Psoas muscle (tissue), 8 donors: Measurements from ENCODE around the gene OBSCN. TPM values are rescaled to one million over a fixed set of nuclear protein-coding genes. Genes with fewer than 3 reads are reported as not detected.

Experiments used
- ATAC-seq, 4 donors: fragments of 200-7000 bp; cut with Tn5 transposase; one replicate each; pipeline ENCODE4 v1.9.1; 2020; ENCODE audit warnings: moderate library complexity in 3 of 4, mild to moderate bottlenecking in 2 of 4
- DNase-seq, 2 donors: peaks; one replicate each; pipeline ENCODE4 v3.0.0-alpha.2; 2020
- H3K27ac ChIP-seq: fragments of 200-600 bp; one replicate; pipeline ENCODE4 v1.8.0; 2022
- H3K27me3 ChIP-seq, 3 donors: fragments of 200-600 bp in 1 of 3; one replicate each; pipeline versions ENCODE4 v1.6.1 to v1.8.0; 2013 to 2022; ENCODE audit warnings: low read length in 2 of 3, mild to moderate bottlenecking in 2 of 3, moderate library complexity in 1 of 3; ENCODE audit not compliant: insufficient read depth in 3 of 3
- H3K36me3 ChIP-seq, 2 donors: fragments of 200-600 bp in 1 of 2; one replicate each; pipeline versions ENCODE4 v1.6.1 to v1.8.0; 2013 to 2022; ENCODE audit warnings: low read depth in 1 of 2, mild to moderate bottlenecking in 1 of 2, moderate library complexity in 1 of 2; ENCODE audit not compliant: insufficient read depth in 1 of 2
- H3K4me1 ChIP-seq: fragments of 200-600 bp; one replicate; pipeline ENCODE4 v1.8.0; 2022
- H3K4me3 ChIP-seq: fragments of 200-600 bp; one replicate; pipeline ENCODE4 v1.8.0; 2022; ENCODE audit warnings: mild to moderate bottlenecking
- H3K9me3 ChIP-seq: fragments of 200-600 bp; one replicate; pipeline ENCODE4 v1.8.0; 2022
- WGBS, 3 donors: extraction: QIAGEN DNeasy Blood & Tissue Kit; methylation state at CpG; one replicate each; pipeline versions ENCODE4 v1.1.6 to v1.1.7; 2013; 5-methylcytosine and 5-hydroxymethylcytosine counted together
- intact Hi-C, 2 donors: fragments of 100-400 bp; cut with DNase I; formaldehyde crosslinking; loops; one replicate each; pipeline versions ENCODE4 v1.11.0 to v1.14.2; 2022
- polyA plus RNA-seq, 3 donors: library from polyadenylated mRNA; stranded (reverse); fragments of 200-250 nt; gene quantifications; one replicate each; pipeline ENCODE4 v1.2.3, GENCODE V29; 2013
- total RNA-seq, 4 donors: library from RNA; stranded (reverse); fragmentation: NEBNext Ultra II Directional in 2 of 4; extraction: Animal tissue kit (Norgen Biotek cat#: 25700) in 2 of 4; gene quantifications; one replicate each; pipeline versions ENCODE4 v1.2.1 to v1.2.4, GENCODE V29; 2021 to 2023
- TF ChIP-seq, protein P1 (sequence below): fragments of 200-600 bp; IDR thresholded peaks from one replicate; pipeline ENCODE4 v1.8.0; 2022; ENCODE audit warnings: antibody characterized with exemption
- donor health status: healthy with polysubstance abuse.
- donor health status: DM: no; HTN: no; CAD: no; lungs with moderate emphysema.
- donor health status: Bipolar disorder and iron deficiency.
- donor health status: healthy.
- donor health status: DM: yes; HTN: yes; CAD: no.
- donor health status: DM: no; HTN: no; CAD: no.
- donor health status: DM: no; HTN: no; CAD: no.
- donor health status: DM: yes; HTN: yes; CAD: no.

The OBSCN gene
- total and polyA plus RNA-seq, 7 donors, result 397 to 1,869 (median 1,061) TPM

DNA sequence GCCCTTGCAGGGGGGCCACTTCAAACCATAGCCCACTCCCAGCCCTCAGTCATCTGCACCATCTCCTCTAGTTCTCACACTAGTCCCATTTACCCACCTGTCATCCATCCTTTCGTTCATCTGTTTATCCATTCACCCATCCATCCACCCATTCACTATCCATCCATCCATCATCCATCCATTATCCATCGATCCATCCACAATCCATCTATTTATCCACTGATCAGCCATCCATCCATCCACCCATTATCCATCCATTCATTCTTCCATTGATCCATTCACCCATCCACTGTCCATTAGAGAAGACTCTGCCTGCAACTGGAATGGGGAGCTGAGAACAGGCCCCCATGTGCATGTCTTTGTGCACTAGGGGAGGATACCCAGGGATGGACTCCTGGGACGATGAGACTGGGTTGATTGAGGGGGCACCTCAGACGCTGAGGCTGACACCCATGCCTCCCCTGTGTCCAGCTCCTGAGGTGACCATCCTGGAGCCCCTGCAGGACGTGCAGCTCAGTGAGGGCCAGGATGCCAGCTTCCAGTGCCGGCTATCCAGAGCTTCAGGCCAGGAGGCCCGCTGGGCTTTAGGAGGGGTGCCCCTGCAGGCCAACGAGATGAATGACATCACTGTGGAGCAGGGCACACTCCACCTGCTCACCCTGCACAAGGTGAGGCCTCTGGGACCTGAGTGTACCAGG, 100.9 kb downstream of the OBSCN start:
- DNase-seq (peak in 1 of 2 donors; percentile 53), ATAC-seq (peak in 2 of 4 donors; percentile 0 to 2)
- intact Hi-C loops, result no loop called here
- Histone ChIP-seq H3K4me3 (no peak overlapping the region), H3K9me3 (no peaks in the 10 kb centered on the region), H3K27me3 (no peaks in the 10 kb centered on the region), H3K27ac (no peak overlapping the region), H3K4me1 (peaks cover 5% of the 10 kb centered on the region), H3K36me3 (peaks cover 7 to 100% of the 10 kb centered on the region in 2 donors)
- 67 to 76% (median 72%) methylated on average over 8 of the region's 8 CpGs for WGBS, 3 donors
- TF ChIP-seq, protein P1, sequence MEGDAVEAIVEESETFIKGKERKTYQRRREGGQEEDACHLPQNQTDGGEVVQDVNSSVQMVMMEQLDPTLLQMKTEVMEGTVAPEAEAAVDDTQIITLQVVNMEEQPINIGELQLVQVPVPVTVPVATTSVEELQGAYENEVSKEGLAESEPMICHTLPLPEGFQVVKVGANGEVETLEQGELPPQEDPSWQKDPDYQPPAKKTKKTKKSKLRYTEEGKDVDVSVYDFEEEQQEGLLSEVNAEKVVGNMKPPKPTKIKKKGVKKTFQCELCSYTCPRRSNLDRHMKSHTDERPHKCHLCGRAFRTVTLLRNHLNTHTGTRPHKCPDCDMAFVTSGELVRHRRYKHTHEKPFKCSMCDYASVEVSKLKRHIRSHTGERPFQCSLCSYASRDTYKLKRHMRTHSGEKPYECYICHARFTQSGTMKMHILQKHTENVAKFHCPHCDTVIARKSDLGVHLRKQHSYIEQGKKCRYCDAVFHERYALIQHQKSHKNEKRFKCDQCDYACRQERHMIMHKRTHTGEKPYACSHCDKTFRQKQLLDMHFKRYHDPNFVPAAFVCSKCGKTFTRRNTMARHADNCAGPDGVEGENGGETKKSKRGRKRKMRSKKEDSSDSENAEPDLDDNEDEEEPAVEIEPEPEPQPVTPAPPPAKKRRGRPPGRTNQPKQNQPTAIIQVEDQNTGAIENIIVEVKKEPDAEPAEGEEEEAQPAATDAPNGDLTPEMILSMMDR, result no peak

GRCh38 chr1:228309326-228310067, 101.7 kb downstream of the OBSCN start:
- DNase-seq (peak in 1 of 2 donors; percentile 56), ATAC-seq (peak in 2 of 4 donors; percentile 3 to 4)
- Histone ChIP-seq H3K36me3 (peaks cover 7 to 96% of the 10 kb centered on the region in 2 donors), H3K27me3 (no peaks in the 10 kb centered on the region), H3K9me3 (no peaks in the 10 kb centered on the region), H3K4me3 (no peak overlapping the region), H3K4me1 (peaks cover 7% of the 10 kb centered on the region), H3K27ac (no peak overlapping the region)
- TF ChIP-seq, protein P1, result no peak
- WGBS, 3 donors, result 69 to 78% (median 76%) methylated on average over 8 of the region's 8 CpGs
- intact Hi-C loops, result no loop called here

- H3K4me1 ChIP-seq, result peaks cover 9% of the 10 kb centered on the region
- H3K36me3 ChIP-seq, result peaks cover 7 to 93% of the 10 kb centered on the region in 2 donors
- H3K4me3 ChIP-seq, result no peak overlapping the region
- H3K27me3 ChIP-seq, result no peaks in the 10 kb centered on the region
- WGBS, 3 donors, result 86 to 96% (median 94%) methylated on average over 3 of the region's 3 CpGs
- no peak overlapping the region for H3K27ac ChIP-seq
- TF ChIP-seq, protein P1, result no peak
- intact Hi-C loops, result no loop called here
- DNase-seq (no peak), ATAC-seq (no peak)
- no peaks in the 10 kb centered on the region for H3K9me3 ChIP-seq
Observed at GRCh38 chr1:228310162-228310792, 102.4 kb downstream of the OBSCN start.

GRCh38 chr1:228311091-228311490, 103.2 kb downstream of the OBSCN start:
- intact Hi-C loops, result no loop called here
- 93 to 97% (median 97%) methylated on average over 3 of the region's 3 CpGs for WGBS, 3 donors
- peaks cover 4% of the 10 kb centered on the region for H3K4me1 ChIP-seq
- H3K27me3 ChIP-seq, result no peaks in the 10 kb centered on the region
- H3K27ac ChIP-seq, result no peak overlapping the region
- peaks cover 7 to 92% of the 10 kb centered on the region in 2 donors for H3K36me3 ChIP-seq
- TF ChIP-seq, protein P1, result no peak
- H3K4me3 ChIP-seq, result no peak overlapping the region
- ATAC-seq (no peak), DNase-seq (no peak)
- H3K9me3 ChIP-seq, result no peaks in the 10 kb centered on the region
